ENCODE results near the gene ZNF580. TPM values are rescaled to one million over a fixed set of nuclear protein-coding genes. Genes with fewer than 3 reads are reported as not detected.

The ZNF580 gene
- total and polyA plus RNA-seq, 2 of the 13 experiments (the other 11 are each of a cell fraction or from before 2014, with no cell fraction given): 4.4 to 6.0 TPM

DNA sequence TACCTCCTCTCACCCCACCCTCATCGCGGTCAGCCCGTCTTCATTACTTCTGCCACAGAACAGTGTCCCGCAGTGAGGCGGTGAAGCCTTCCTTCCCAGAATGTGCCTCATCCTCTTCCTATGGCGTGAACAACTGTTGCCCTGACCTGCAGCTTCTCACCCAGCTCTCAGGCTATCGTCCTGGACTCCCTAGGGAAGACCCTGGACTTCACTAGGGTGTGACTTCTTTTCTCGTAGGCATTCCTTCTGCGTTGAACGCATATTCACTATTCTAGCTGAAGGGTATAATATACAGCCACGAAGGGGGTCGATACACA is 34.4 kb upstream of the ZNF580 start (continued):
- TF ChIP-seq HES4 (CRISPR knock-in tag; IDR thresholded peaks at IDR 0.05; ENCODE audit: borderline replicate concordance): no peak

- in situ Hi-C loops (cut with HindIII; ENCODE audit: extremely low pct_ligation_motif_present, low pct_unique_long_range_greater_than_20kb): loop anchor here (5.0 kb wide), 1 partner anchor 90 kb away; no protein-coding TSS in a partner anchor
Observed at GRCh38 chr19:55606817-55607216, 34.0 kb upstream of the ZNF580 start.

More at GRCh38 chr19:55606817-55607216, 34.0 kb upstream of the ZNF580 start:
- ChIA-PET CTCF (ENCODE audit: low intra/inter-chr PET ratio, low total read pairs) (interaction anchor here (3.0 kb wide), 1 partner anchor 90 kb away, joined by 25 read pairs; no protein-coding TSS in a partner anchor), POLR2A (interaction anchor here (0.8 to 2.8 kb wide), 9 partner anchors 17 to 348 kb away, joined by 3 to 23 read pairs (median 5); partner anchors contain the start of genes PPP6R1, ZNF628 and ZNF784)
- no peak for DNase-seq (ENCODE audit: low spot score)
- Histone ChIP-seq H3K4me2 (ENCODE audit: low read depth, low read length) (peak overlapping the region; percentile 95), H3K9me3 (ENCODE audit: low read length) (no peaks in the 10 kb centered on the region), H3K9ac (ENCODE audit: insufficient read depth, low read depth, low read length) (peak overlapping the region; percentile 84), H3K4me3 (replicated peaks in 1 of 3; ENCODE audit: insufficient read depth in 1 of 3, low read depth in 2 of 3, low read length in 3 of 3) (peak overlapping the region in 2 of 3 experiments; percentile 81 to 85; a peak in 4 of 6 replicates), H3K36me3 (replicated peaks in 1 of 2; ENCODE audit: control insufficient read depth in 1 of 2, insufficient read depth in 2 of 2, low read length in 2 of 2) (peaks cover 0 to 2% of the 10 kb centered on the region in 2 experiments; a peak in 1 of 5 replicates), H3K4me1 (ENCODE audit: insufficient read depth, low read length) (peaks cover 38% of the 10 kb centered on the region), H3K79me2 (ENCODE audit: insufficient read depth, low read length) (peaks cover 15% of the 10 kb centered on the region), H3K27ac (ENCODE audit: extremely low read length, insufficient read depth, low read length) (peak overlapping the region; percentile 7), H2AFZ (ENCODE audit: low read length) (no peak overlapping the region), H4K20me1 (ENCODE audit: insufficient read depth, low read length) (no peaks in the 10 kb centered on the region), H3K27me3 (ENCODE audit: control insufficient read depth in 1 of 2, insufficient read depth in 2 of 2, low read length in 2 of 2) (no peaks in the 10 kb centered on the region; a peak in 1 of 5 replicates)
- no peak for TF ChIP-seq RARA (CRISPR knock-in tag; IDR thresholded peaks at IDR 0.05)
- TF ChIP-seq, protein P1, sequence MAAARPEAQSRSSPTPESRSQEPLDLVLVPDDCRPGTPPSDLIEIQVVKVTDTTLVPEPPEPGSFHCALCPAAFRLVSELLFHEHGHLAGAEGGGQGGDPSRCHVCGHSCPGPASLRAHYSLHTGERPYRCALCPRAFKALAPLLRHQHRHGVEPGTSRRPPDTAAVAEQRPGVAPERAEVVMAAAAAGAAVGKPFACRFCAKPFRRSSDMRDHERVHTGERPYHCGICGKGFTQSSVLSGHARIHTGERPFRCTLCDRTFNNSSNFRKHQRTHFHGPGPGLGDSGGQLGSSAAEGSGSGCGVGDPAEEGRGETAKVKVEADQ (CRISPR knock-in tag; IDR thresholded peaks at IDR 0.05; ENCODE audit: borderline replicate concordance): no peak
- TF ChIP-seq, protein P2, sequence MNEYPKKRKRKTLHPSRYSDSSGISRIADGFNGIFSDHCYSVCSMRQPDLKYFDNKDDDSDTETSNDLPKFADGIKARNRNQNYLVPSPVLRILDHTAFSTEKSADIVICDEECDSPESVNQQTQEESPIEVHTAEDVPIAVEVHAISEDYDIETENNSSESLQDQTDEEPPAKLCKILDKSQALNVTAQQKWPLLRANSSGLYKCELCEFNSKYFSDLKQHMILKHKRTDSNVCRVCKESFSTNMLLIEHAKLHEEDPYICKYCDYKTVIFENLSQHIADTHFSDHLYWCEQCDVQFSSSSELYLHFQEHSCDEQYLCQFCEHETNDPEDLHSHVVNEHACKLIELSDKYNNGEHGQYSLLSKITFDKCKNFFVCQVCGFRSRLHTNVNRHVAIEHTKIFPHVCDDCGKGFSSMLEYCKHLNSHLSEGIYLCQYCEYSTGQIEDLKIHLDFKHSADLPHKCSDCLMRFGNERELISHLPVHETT (CRISPR knock-in tag; conservative IDR thresholded peaks at IDR 0.05): no peak
- ATAC-seq: no peak
- BruUV-seq (replicated peaks): TSS peak; percentile 36
- no peak for FAIRE-seq
- intact Hi-C loops (cut with micrococcal nuclease; ENCODE audit: unreplicated experiment): loop anchor here (1.0 to 10.0 kb wide), 2 partner anchors 52 to 90 kb away; no protein-coding TSS in a partner anchor
- WGBS (ENCODE audit: low lambda C conversion rate): 81% methylated on average over 9 of the region's 9 CpGs
